ENCODE measurements around the gene IGF2R. TPM values are rescaled to one million over a fixed set of nuclear protein-coding genes. Genes with fewer than 3 reads are reported as not detected.

The IGF2R gene
- total and polyA plus RNA-seq, 2 of the 13 experiments (the other 11 are each of a cell fraction or from before 2014, with no cell fraction given) = 38.3 to 70.0 TPM

- TF ChIP-seq SMYD3 (CRISPR knock-in tag; IDR thresholded peaks at IDR 0.05) (0 out of 2 replicates have a peak, but pooled peaks have one; percentile 14), KLF15 (CRISPR knock-in tag; IDR thresholded peaks at IDR 0.05; ENCODE audit: borderline replicate concordance) (no peak), SRSF1 (optimal IDR thresholded peaks at IDR 0.05; ENCODE audit: low read depth, low read length) (no peak), YY1 (IDR thresholded peaks at IDR 0.05; ENCODE audit: insufficient read depth, insufficient replicate concordance, low read depth, low read length) (no peak), SIN3B (IDR thresholded peaks at IDR 0.05; ENCODE audit: low read length) (no peak), NFIB (CRISPR knock-in tag; IDR thresholded peaks at IDR 0.05; ENCODE audit: borderline replicate concordance) (no peak), TGIF2 (CRISPR knock-in tag; IDR thresholded peaks at IDR 0.05) (no peak), PITX1 (CRISPR knock-in tag; IDR thresholded peaks at IDR 0.05) (peak; percentile 58; the same call in 1 of the 2 replicates), ZNF546 (CRISPR knock-in tag; conservative IDR thresholded peaks at IDR 0.05) (no peak), KDM5A (IDR thresholded peaks at IDR 0.05; ENCODE audit: borderline replicate concordance, low read length) (no peak), ZNF607 (CRISPR knock-in tag; IDR thresholded peaks at IDR 0.05; ENCODE audit: borderline replicate concordance) (0 out of 2 replicates have a peak, but pooled peaks have one; percentile 52), FUBP1 (CRISPR knock-in tag; IDR thresholded peaks at IDR 0.05; ENCODE audit: borderline replicate concordance) (no peak), ZNF567 (CRISPR knock-in tag; IDR thresholded peaks at IDR 0.05; ENCODE audit: borderline replicate concordance) (0 out of 2 replicates have a peak, but pooled peaks have one; percentile 50), ZSCAN31 (CRISPR knock-in tag; IDR thresholded peaks at IDR 0.05; ENCODE audit: low read depth) (0 out of 2 replicates have a peak, but pooled peaks have one; percentile 4), HOMEZ (CRISPR knock-in tag; IDR thresholded peaks at IDR 0.05; ENCODE audit: low read depth) (peak; percentile 70; the same call in 1 of the 2 replicates), ZBTB44 (CRISPR knock-in tag; IDR thresholded peaks at IDR 0.05) (0 out of 2 replicates have a peak, but pooled peaks have one; percentile 23), ARID5B (CRISPR knock-in tag; IDR thresholded peaks at IDR 0.05) (peak; percentile 86), SIX1 (CRISPR knock-in tag; IDR thresholded peaks at IDR 0.05; ENCODE audit: borderline replicate concordance) (peak; percentile 54; the same call in 1 of the 2 replicates), RCOR2 (CRISPR knock-in tag; IDR thresholded peaks at IDR 0.05) (peak; percentile 65; the same call in 1 of the 2 replicates)
Observed at GRCh38 chr6:160042788-160043301, 74.0 kb downstream of the IGF2R start (continued).

Data from HepG2 (cell line).